ENCODE data around the gene PHACTR2. TPM values are rescaled to one million over a fixed set of nuclear protein-coding genes. Genes with fewer than 3 reads are reported as not detected.
A peak's percentile ranks its signal among the peaks of the same experiment; 100 is the strongest.

The PHACTR2 gene
- total and polyA plus RNA-seq, 2 of the 13 experiments (the other 11 are each of a cell fraction or from before 2014, with no cell fraction given) = 11.3 to 28.2 TPM

DNA sequence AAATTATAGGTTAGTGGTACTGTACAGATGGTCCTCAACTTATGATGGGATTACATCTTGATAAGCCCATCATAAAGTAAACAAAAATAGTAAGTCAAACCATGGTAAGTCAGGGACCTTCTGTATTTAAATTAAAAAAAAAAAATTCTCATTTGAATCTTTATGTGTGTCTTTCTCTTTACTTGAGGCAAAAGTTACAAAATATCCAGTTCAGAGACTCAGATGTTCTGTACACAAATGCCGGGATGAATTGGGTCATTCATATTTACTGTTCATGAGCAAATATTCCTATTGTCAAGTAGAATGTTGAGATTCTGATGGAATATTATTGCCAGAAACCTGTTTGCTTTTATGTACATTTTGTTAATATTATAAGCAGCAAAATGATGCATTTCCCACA is 13.4 kb downstream of the PHACTR2 start (continued):
- TF ChIP-seq, protein P1, sequence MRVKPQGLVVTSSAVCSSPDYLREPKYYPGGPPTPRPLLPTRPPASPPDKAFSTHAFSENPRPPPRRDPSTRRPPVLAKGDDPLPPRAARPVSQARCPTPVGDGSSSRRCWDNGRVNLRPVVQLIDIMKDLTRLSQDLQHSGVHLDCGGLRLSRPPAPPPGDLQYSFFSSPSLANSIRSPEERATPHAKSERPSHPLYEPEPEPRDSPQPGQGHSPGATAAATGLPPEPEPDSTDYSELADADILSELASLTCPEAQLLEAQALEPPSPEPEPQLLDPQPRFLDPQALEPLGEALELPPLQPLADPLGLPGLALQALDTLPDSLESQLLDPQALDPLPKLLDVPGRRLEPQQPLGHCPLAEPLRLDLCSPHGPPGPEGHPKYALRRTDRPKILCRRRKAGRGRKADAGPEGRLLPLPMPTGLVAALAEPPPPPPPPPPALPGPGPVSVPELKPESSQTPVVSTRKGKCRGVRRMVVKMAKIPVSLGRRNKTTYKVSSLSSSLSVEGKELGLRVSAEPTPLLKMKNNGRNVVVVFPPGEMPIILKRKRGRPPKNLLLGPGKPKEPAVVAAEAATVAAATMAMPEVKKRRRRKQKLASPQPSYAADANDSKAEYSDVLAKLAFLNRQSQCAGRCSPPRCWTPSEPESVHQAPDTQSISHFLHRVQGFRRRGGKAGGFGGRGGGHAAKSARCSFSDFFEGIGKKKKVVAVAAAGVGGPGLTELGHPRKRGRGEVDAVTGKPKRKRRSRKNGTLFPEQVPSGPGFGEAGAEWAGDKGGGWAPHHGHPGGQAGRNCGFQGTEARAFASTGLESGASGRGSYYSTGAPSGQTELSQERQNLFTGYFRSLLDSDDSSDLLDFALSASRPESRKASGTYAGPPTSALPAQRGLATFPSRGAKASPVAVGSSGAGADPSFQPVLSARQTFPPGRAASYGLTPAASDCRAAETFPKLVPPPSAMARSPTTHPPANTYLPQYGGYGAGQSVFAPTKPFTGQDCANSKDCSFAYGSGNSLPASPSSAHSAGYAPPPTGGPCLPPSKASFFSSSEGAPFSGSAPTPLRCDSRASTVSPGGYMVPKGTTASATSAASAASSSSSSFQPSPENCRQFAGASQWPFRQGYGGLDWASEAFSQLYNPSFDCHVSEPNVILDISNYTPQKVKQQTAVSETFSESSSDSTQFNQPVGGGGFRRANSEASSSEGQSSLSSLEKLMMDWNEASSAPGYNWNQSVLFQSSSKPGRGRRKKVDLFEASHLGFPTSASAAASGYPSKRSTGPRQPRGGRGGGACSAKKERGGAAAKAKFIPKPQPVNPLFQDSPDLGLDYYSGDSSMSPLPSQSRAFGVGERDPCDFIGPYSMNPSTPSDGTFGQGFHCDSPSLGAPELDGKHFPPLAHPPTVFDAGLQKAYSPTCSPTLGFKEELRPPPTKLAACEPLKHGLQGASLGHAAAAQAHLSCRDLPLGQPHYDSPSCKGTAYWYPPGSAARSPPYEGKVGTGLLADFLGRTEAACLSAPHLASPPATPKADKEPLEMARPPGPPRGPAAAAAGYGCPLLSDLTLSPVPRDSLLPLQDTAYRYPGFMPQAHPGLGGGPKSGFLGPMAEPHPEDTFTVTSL (CRISPR knock-in tag; IDR thresholded peaks at IDR 0.05; ENCODE audit: borderline replicate concordance) = peak; percentile 65; the same call in 1 of the 2 replicates
- TF ChIP-seq FOXM1 (CRISPR knock-in tag; IDR thresholded peaks at IDR 0.05) (no peak), FOXP1 (IDR thresholded peaks at IDR 0.05) (no peak), FOXP1 (CRISPR knock-in tag; IDR thresholded peaks at IDR 0.05) (peak; percentile 72; the same call in 1 of the 2 replicates), RARA (CRISPR knock-in tag; IDR thresholded peaks at IDR 0.05) (peak; percentile 48), CEBPB (IDR thresholded peaks at IDR 0.05; ENCODE audit: borderline replicate concordance, low read depth, low read length) (peak; percentile 51; the same call in 1 of the 2 replicates), ZBTB7B (CRISPR knock-in tag; IDR thresholded peaks at IDR 0.05) (no peak), ZNF335 (CRISPR knock-in tag; IDR thresholded peaks at IDR 0.05) (no peak), ZKSCAN8 (CRISPR knock-in tag; IDR thresholded peaks at IDR 0.05; ENCODE audit: borderline replicate concordance) (peak; percentile 40; the same call in 1 of the 2 replicates)
- TF ChIP-seq, protein P2, sequence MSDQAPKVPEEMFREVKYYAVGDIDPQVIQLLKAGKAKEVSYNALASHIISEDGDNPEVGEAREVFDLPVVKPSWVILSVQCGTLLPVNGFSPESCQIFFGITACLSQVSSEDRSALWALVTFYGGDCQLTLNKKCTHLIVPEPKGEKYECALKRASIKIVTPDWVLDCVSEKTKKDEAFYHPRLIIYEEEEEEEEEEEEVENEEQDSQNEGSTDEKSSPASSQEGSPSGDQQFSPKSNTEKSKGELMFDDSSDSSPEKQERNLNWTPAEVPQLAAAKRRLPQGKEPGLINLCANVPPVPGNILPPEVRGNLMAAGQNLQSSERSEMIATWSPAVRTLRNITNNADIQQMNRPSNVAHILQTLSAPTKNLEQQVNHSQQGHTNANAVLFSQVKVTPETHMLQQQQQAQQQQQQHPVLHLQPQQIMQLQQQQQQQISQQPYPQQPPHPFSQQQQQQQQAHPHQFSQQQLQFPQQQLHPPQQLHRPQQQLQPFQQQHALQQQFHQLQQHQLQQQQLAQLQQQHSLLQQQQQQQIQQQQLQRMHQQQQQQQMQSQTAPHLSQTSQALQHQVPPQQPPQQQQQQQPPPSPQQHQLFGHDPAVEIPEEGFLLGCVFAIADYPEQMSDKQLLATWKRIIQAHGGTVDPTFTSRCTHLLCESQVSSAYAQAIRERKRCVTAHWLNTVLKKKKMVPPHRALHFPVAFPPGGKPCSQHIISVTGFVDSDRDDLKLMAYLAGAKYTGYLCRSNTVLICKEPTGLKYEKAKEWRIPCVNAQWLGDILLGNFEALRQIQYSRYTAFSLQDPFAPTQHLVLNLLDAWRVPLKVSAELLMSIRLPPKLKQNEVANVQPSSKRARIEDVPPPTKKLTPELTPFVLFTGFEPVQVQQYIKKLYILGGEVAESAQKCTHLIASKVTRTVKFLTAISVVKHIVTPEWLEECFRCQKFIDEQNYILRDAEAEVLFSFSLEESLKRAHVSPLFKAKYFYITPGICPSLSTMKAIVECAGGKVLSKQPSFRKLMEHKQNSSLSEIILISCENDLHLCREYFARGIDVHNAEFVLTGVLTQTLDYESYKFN (CRISPR knock-in tag; conservative IDR thresholded peaks at IDR 0.05) = peak; percentile 55
- TF ChIP-seq, protein P3, sequence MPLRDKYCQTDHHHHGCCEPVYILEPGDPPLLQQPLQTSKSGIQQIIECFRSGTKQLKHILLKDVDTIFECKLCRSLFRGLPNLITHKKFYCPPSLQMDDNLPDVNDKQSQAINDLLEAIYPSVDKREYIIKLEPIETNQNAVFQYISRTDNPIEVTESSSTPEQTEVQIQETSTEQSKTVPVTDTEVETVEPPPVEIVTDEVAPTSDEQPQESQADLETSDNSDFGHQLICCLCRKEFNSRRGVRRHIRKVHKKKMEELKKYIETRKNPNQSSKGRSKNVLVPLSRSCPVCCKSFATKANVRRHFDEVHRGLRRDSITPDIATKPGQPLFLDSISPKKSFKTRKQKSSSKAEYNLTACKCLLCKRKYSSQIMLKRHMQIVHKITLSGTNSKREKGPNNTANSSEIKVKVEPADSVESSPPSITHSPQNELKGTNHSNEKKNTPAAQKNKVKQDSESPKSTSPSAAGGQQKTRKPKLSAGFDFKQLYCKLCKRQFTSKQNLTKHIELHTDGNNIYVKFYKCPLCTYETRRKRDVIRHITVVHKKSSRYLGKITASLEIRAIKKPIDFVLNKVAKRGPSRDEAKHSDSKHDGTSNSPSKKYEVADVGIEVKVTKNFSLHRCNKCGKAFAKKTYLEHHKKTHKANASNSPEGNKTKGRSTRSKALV (CRISPR knock-in tag; IDR thresholded peaks at IDR 0.05) = peak; percentile 58; the same call in 1 of the 2 replicates
- TF ChIP-seq, protein P4, sequence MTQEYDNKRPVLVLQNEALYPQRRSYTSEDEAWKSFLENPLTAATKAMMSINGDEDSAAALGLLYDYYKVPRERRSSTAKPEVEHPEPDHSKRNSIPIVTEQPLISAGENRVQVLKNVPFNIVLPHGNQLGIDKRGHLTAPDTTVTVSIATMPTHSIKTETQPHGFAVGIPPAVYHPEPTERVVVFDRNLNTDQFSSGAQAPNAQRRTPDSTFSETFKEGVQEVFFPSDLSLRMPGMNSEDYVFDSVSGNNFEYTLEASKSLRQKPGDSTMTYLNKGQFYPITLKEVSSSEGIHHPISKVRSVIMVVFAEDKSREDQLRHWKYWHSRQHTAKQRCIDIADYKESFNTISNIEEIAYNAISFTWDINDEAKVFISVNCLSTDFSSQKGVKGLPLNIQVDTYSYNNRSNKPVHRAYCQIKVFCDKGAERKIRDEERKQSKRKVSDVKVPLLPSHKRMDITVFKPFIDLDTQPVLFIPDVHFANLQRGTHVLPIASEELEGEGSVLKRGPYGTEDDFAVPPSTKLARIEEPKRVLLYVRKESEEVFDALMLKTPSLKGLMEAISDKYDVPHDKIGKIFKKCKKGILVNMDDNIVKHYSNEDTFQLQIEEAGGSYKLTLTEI (CRISPR knock-in tag; conservative IDR thresholded peaks at IDR 0.05) = no peak

Measured in HepG2 (cell line).